NCI-H1417 treated with DMSO at 0.1 percent for 48 hours (cell line): ENCODE results near the gene SERPINB8.

Experiments
- DNase-seq: peaks from one replicate; lab custom pipeline; 2025; lab: John Stamatoyannopoulos, UW

The SERPINB8 gene

GRCh38 chr18:63964908-63965307 lies 5.0 kb upstream of the SERPINB8 start:
- DNase-seq, result no peak

DNA sequence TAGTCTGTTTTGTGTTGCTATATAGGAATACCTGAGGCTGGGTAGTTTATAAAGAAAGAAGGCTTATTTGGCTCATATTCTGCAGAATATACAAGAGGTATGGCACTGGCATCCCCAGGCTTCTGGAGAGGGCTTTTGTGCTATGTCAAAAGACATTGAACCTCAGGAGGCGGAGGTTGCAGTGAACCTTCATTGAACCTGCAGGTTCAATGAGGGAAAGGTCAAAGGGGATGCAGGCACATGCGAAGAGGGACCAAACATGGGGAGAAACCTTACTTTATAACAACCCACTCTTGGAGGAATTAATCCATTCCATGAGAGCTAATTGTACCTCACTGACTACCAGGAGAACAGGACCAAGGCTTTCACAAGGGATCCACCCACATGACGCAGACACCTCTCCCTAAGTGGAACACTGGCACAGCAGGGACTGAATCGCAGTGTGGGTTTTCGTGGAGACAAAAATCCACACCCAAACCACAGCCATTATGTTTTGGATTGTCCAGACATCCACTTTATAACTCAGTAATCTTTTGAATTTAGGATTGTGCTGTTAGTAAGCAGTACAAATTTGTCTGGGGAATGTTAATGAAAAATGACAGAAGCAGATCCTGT lies 4.1 kb upstream of the SERPINB8 start:
- no peak for DNase-seq

DNA sequence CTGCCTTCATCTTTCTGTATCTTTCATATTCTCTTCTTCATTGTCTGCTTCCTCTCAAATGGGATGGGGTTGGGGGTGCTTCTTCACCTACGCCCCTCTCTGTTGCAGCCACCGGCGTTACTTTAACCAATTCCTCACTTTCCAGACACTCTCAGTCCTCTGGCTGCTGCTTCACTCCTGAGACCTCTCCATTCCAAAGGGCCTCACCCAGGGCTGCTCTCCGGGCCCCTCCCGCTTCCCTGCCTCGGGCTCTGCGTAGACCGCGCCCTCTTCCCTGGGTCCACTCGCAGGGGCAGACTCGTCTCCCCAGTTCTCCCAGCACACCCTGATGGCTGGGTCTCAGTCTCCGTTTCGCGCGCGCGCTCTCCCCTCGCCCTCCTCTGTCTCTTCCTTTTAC lies 926 bp downstream of the SERPINB8 start:
- no peak for DNase-seq

- DNase-seq, result no peak
Measured at GRCh38 chr18:63971320-63972001, 1.6 kb downstream of the SERPINB8 start.

- no peak for DNase-seq
Measured at GRCh38 chr18:63972002-63972376, 2.1 kb downstream of the SERPINB8 start.

DNA sequence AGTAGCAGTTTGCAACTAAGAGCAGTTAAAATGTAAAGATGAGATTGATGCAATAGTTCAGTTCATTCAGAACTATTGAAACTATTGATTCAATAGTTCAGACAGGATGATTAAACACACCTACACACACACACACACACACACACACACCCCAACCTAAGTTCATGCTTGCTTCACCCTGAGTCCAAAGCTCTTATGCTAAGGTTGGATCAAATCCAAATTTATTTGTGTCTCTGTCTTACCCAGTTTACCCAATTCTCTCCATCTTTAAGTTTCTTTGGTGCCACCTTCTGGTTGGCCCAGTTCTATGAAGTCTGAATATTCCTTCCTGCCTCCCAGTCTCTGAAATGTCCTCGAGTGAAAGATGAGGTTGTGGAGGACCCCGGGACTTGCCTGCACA lies 5.1 kb downstream of the SERPINB8 start:
- no peak for DNase-seq

- no peak for DNase-seq
Measured at GRCh38 chr18:63975628-63976027, 5.7 kb downstream of the SERPINB8 start.

GRCh38 chr18:63977040-63977439 lies 7.2 kb downstream of the SERPINB8 start:
- DNase-seq, result no peak

- DNase-seq, result no peak
Measured at GRCh38 chr18:63979409-63979920, 9.6 kb downstream of the SERPINB8 start.

DNA sequence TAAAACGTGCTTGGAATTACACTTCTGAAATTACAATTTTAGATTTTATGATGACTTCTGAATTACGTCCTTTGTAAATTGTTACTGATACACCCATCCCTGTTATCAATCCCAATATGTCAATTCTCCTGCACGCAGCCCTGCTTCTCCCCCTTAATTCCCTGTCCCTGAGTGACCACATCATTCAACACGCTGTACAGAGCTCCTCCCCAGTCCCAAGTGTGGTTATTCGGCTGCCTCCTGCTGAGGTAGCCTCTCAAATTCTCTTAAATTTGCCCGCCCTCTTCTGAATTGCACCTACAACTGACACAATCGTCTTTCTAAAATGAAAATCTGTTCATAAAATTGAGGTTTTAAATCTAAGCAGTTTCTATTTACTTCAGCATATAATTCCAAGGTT lies 10.1 kb downstream of the SERPINB8 start:
- DNase-seq, result no peak

GRCh38 chr18:63980896-63981460 lies 11.1 kb downstream of the SERPINB8 start:
- DNase-seq, result no peak

DNA sequence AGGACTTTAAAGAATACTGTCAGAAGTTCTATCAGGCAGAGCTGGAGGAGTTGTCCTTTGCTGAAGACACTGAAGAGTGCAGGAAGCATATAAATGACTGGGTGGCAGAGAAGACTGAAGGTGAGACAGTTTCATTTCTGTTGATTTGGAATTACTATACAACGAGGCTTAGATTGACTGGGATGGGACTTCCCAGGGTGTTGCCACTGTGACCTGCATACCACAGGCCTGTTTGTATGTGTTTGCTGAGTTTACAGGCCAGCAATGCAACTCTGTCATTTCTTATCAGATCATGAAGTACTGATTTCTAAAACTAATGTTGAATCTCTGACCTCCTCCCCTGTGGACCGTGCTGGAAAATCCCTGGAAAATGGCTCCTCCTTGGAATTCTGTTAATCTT lies 11.8 kb downstream of the SERPINB8 start:
- DNase-seq, result no peak

GRCh38 chr18:63982361-63982760 lies 12.5 kb downstream of the SERPINB8 start:
- DNase-seq, result no peak

DNA sequence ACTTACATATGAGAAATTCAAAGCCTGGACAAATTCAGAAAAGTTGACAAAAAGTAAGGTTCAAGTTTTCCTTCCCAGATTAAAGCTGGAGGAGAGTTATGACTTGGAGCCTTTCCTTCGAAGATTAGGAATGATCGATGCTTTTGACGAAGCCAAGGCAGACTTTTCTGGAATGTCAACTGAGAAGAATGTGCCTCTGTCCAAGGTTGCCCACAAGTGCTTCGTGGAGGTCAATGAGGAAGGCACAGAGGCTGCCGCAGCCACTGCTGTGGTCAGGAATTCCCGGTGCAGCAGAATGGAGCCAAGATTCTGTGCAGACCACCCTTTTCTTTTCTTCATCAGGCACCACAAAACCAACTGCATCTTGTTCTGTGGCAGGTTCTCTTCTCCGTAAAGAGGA lies 17.0 kb downstream of the SERPINB8 start:
- no peak for DNase-seq

DNA sequence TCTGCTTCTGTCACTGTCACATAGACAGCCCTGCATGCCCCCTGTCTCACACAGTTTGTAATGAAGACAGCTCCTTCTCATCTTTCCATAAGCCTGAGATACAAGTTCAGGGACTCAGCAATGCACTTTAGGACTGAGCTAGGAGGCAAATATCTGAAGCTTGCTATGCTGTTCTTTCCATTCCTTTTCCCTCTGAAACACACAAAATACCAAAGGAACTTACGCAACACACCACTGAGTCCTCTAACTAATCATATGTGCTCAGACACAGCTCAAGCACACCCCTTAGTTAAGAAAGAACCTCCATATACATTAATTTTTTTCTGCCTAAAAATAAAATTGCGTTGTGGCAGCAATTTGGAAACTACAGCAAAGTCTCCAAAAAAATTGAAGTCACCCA lies 17.9 kb downstream of the SERPINB8 start:
- DNase-seq, result no peak

DNA sequence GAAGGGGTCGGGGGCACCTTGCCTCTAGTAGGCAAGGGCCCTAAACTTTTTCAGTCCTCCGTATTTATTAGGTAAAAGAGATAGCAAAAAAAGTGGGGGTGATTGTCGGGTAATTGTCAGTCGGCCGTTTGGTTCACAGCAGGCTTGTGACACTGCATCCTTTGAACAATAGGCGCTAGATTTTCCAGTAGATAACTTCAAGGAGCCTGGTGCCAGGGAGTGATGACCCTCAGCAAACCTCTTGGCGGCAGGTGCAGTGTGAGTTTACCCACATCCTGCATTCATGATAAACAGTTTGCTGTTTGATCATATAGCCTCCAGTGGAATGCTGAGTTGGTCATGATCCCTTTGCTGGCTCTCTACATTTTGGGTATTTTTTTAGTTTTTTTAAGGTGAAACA lies 22.9 kb downstream of the SERPINB8 start:
- DNase-seq, result no peak

- no peak for DNase-seq
Measured at GRCh38 chr18:63994783-63995399, 25.0 kb downstream of the SERPINB8 start.

DNA sequence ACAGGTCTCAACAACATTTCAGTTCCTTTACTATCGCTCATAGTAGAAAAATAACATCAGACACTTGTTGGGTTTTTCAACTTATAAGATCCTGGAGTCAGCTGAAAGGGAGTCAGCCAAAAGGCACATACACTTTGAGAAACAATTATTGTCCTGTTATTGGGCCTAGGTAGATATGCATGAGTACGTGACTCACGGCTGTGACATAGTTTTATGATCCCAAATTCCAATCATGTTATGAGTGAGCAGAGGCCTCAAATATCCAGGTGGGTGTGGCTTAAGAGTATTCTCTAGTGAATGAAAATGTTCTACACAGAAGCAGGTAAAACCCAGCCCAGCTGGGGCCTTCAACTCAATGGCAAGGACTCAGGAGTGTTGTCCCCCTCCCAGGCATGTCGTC lies 27.2 kb downstream of the SERPINB8 start:
- no peak for DNase-seq

GRCh38 chr18:63997606-63998005 lies 27.7 kb downstream of the SERPINB8 start:
- no peak for DNase-seq

DNA sequence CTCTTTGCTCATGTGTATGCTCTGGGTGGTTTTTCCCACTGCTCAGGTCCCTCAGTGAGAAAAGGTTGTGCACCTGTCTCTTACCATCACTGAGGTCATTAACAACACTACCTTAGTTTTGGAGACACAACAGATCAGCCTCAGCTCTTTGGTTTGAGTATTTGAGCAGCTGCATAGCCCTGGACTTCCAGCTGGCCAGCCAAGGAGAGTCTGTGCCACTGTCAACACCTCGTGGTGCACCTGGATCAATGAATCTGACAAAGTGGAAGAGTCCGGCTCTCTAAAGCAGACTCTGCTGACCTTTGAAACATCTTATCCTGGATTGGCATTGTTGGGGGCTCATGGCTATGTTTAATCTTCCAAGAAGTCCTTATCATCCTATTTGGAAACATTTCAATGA lies 30.0 kb downstream of the SERPINB8 start:
- DNase-seq, result no peak

DNA sequence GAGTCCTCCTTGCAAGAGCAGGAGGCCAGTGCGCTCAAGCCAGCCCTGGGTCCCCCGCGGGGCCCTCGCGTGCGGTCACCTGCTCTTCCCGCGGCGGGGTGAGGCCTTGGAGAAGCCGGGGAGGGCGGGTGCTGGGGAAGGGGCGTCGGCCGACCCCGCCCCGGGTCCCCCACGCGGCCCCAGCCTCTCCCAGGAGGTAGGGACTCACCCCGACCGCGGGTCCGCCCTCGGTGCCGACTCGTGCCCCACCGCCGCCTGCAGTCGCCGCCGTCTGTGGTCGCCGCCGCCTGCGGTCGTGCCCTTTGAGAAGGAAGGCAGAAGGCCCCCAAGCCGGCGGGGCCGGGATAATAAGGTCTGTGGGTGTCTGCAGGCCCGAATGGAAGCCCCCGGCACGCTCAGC lies 32.7 kb downstream of the SERPINB8 start:
- DNase-seq, result no peak

GRCh38 chr18:64009305-64009704 lies 39.4 kb downstream of the SERPINB8 start:
- DNase-seq, result no peak

- no peak for DNase-seq
Measured at GRCh38 chr18:64011513-64011912, 41.6 kb downstream of the SERPINB8 start.
